CD4-positive, alpha-beta memory T cell (primary cell): ENCODE data around the gene ZNF652. TPM values are rescaled to one million over a fixed set of nuclear protein-coding genes. Genes with fewer than 3 reads are reported as not detected.

Experiments
- CTCF ChIA-PET: fragments of 350-600 bp; sonication (Branson Sonifier 250); formaldehyde crosslinking; loops from one replicate; lab custom pipeline; 2021; ENCODE audit warnings: inconsistent platforms; ENCODE audit not compliant: partially characterized antibody; lab: Charles Lee
- POLR2A ChIA-PET: fragments of 350-600 bp; sonication (Branson Sonifier 250); formaldehyde crosslinking; loops from one replicate; lab custom pipeline; 2021; ENCODE audit not compliant: partially characterized antibody; lab: Charles Lee
- DNase-seq, 5 donors: peaks; one replicate each; pipeline versions ENCODE4 v3.0.0 to v3.0.0-alpha.2; 2020 to 2022; ENCODE audit warnings: mixed read lengths in 1 of 5
- H3K27ac ChIP-seq: one replicate; pipeline ENCODE4 v1.7.0; 2013; ENCODE audit warnings: low read depth, low read length
- H3K27me3 ChIP-seq: 2 replicates; pipeline ENCODE4 v1.7.0; 2013; ENCODE audit warnings: mild to moderate bottlenecking, low read length, moderate library complexity; ENCODE audit not compliant: insufficient read depth
- H3K36me3 ChIP-seq: 2 replicates; pipeline ENCODE4 v1.7.0; 2013; ENCODE audit warnings: mild to moderate bottlenecking, low read length, moderate library complexity; ENCODE audit not compliant: insufficient read depth
- H3K4me1 ChIP-seq: 2 replicates; pipeline ENCODE4 v1.7.0; 2013; ENCODE audit warnings: mild to moderate bottlenecking, low read length, moderate library complexity; ENCODE audit not compliant: insufficient read depth
- H3K4me3 ChIP-seq, 2 donors: one replicate each; pipeline ENCODE4 v1.7.0; 2013; ENCODE audit warnings: low read length in 2 of 2, mild to moderate bottlenecking in 1 of 2
- H3K9me3 ChIP-seq, 2 donors: one replicate each; pipeline ENCODE4 v1.7.0; 2013; ENCODE audit warnings: low read length in 2 of 2, control low read depth in 1 of 2; ENCODE audit not compliant: control insufficient read depth in 1 of 2
- H3K27ac Mint-ChIP-seq, 7 donors: one replicate each; pipeline ENCODE4 v1.8.0; 2020 to 2021; ENCODE audit warnings: mixed read lengths in 7 of 7, mild to moderate bottlenecking in 6 of 7, inconsistent platforms in 3 of 7, moderate library complexity in 3 of 7
- H3K27me3 Mint-ChIP-seq, 2 donors: one replicate each; pipeline ENCODE4 v1.8.0; 2020 to 2021; ENCODE audit warnings: mixed read lengths in 2 of 2
- H3K36me3 Mint-ChIP-seq, 2 donors: one replicate each; pipeline ENCODE4 v1.8.0; 2020 to 2021; ENCODE audit warnings: mixed read lengths in 2 of 2, inconsistent platforms in 1 of 2, mild to moderate bottlenecking in 1 of 2
- H3K4me1 Mint-ChIP-seq, 4 donors: one replicate each; pipeline ENCODE4 v1.8.0; 2020 to 2021; ENCODE audit warnings: mixed read lengths in 4 of 4, mild to moderate bottlenecking in 1 of 4
- H3K4me3 Mint-ChIP-seq, 8 donors: one replicate each; pipeline ENCODE4 v1.8.0; 2020 to 2021; ENCODE audit warnings: mixed read lengths in 8 of 8, mild to moderate bottlenecking in 7 of 8, moderate library complexity in 6 of 8, inconsistent platforms in 3 of 8
- H3K9me3 Mint-ChIP-seq, 8 donors: one replicate each; pipeline ENCODE4 v1.8.0; 2020 to 2021; ENCODE audit warnings: mixed read lengths in 8 of 8, mild to moderate bottlenecking in 5 of 8, inconsistent platforms in 3 of 8, moderate library complexity in 1 of 8
- intact Hi-C: fragments of 100-400 bp; cut with micrococcal nuclease; formaldehyde crosslinking; loops from one replicate; pipeline ENCODE4 v1.15.1; 2023
- polyA plus RNA-seq, 2 donors: library from polyadenylated mRNA; unstranded; fragments of 300-500 nt; fragmentation: Illumina TruSeq; gene quantifications; one replicate each; pipeline ENCODE4 v1.2.3, GENCODE V29; 2021
- total RNA-seq, 2 experiments: library from RNA; stranded (reverse); gene quantifications; one replicate each; pipeline ENCODE4 v1.2.3, GENCODE V29; 2021

Gene ZNF652
- total and polyA plus RNA-seq, 4 experiments from 2014 or later = 13.1 to 68.6 (median 46.3) TPM

GRCh38 chr17:49315551-49316257, 46.3 kb downstream of the ZNF652 start:
- Histone ChIP-seq H3K4me1 (peaks cover 12% of the 10 kb centered on the region), H3K27me3 (no peaks in the 10 kb centered on the region), H3K27ac (no peak overlapping the region), H3K36me3 (peaks cover 6% of the 10 kb centered on the region), H3K4me3 (no peak overlapping the region), H3K9me3 (no peaks in the 10 kb centered on the region)
- intact Hi-C loops = loop anchor here (1.0 kb wide), 3 partner anchors 47 to 80 kb away; partner anchors contain the start of gene ZNF652
- Mint-ChIP-seq H3K9me3 (no peaks in the 10 kb centered on the region), H3K27me3 (no peaks in the 10 kb centered on the region), H3K27ac (peak overlapping the region; percentile 31 to 86 (median 60)), H3K4me3 (peak overlapping the region; percentile 38 to 87 (median 80)), H3K36me3 (peaks cover 10 to 23% of the 10 kb centered on the region in 2 donors), H3K4me1 (peaks cover 17 to 41% (median 26%) of the 10 kb centered on the region in 4 donors)
- POLR2A ChIA-PET = interaction anchor here (0.7 to 5.0 kb wide), 10 partner anchors 27 to 80 kb away, joined by 3 to 38 read pairs (median 4); no protein-coding TSS in a partner anchor
- CTCF ChIA-PET = interaction anchor here (0.9 to 7.6 kb wide), 16 partner anchors 9 to 136 kb away, joined by 3 to 170 read pairs (median 9); partner anchors contain the start of gene ZNF652
- peak; percentile 76 to 87 (median 77) for DNase-seq

- H3K27me3 ChIP-seq = no peaks in the 10 kb centered on the region
- no peak overlapping the region for H3K27ac ChIP-seq
- peaks cover 15 to 25% (median 21%) of the 10 kb centered on the region in 4 donors for H3K4me1 Mint-ChIP-seq
- H3K27me3 Mint-ChIP-seq = no peaks in the 10 kb centered on the region
- CTCF ChIA-PET = interaction anchor here (0.6 to 3.0 kb wide), 2 partner anchors 56 to 84 kb away, joined by 3 to 11 read pairs; no protein-coding TSS in a partner anchor
- H3K4me1 ChIP-seq = peaks cover 12% of the 10 kb centered on the region
- H3K9me3 ChIP-seq = no peaks in the 10 kb centered on the region
- no peak for DNase-seq
- intact Hi-C loops = no loop called here
- POLR2A ChIA-PET = no interaction called here
- H3K36me3 ChIP-seq = peaks cover 6% of the 10 kb centered on the region
- H3K36me3 Mint-ChIP-seq = peaks cover 14 to 27% of the 10 kb centered on the region in 2 donors
- no peak overlapping the region for H3K4me3 ChIP-seq
- H3K9me3 Mint-ChIP-seq = no peaks in the 10 kb centered on the region
- H3K4me3 Mint-ChIP-seq = no peak overlapping the region
- H3K27ac Mint-ChIP-seq = no peak overlapping the region
These were observed 49.3 kb downstream of the ZNF652 start for GRCh38 chr17:49312722-49313121.

DNA sequence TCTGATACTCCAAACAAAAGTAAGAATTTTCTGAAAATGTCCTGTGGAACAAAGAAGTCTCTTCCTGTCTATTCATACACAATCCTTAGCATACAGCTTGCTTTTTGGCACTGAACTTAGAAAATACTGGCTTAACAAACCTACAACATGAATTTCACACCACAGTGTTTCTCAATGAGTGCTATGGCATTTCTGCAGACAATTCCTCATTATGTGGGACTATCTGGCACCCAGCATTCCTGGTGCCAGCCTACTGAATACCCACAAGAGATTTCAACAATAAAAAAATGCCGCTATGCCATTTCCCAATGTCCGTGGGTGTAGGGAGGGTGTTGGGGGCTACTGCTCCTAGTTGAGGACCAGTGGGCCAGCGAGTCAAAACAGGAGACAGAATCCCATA, 62.1 kb downstream of the ZNF652 start:
- H3K36me3 ChIP-seq = peaks cover 15% of the 10 kb centered on the region
- peaks cover 19 to 52% of the 10 kb centered on the region in 2 donors for H3K36me3 Mint-ChIP-seq
- H3K4me3 Mint-ChIP-seq = no peak overlapping the region
- ChIA-PET POLR2A (no interaction called here), CTCF (interaction anchor here (1.0 to 1.3 kb wide), 2 partner anchors 9 to 96 kb away, joined by 3 read pairs; no protein-coding TSS in a partner anchor)
- no peak overlapping the region for H3K4me3 ChIP-seq
- H3K9me3 ChIP-seq = no peaks in the 10 kb centered on the region
- H3K27me3 Mint-ChIP-seq = no peaks in the 10 kb centered on the region
- peak overlapping the region in 2 of 7 donors; percentile 17 to 53 for H3K27ac Mint-ChIP-seq
- H3K27ac ChIP-seq = no peak overlapping the region
- no peaks in the 10 kb centered on the region for H3K4me1 ChIP-seq
- intact Hi-C loops = no loop called here
- H3K4me1 Mint-ChIP-seq = peaks cover 0 to 3% (median 0%) of the 10 kb centered on the region in 4 donors
- no peaks in the 10 kb centered on the region for H3K9me3 Mint-ChIP-seq
- DNase-seq = no peak
- H3K27me3 ChIP-seq = no peaks in the 10 kb centered on the region

DNA sequence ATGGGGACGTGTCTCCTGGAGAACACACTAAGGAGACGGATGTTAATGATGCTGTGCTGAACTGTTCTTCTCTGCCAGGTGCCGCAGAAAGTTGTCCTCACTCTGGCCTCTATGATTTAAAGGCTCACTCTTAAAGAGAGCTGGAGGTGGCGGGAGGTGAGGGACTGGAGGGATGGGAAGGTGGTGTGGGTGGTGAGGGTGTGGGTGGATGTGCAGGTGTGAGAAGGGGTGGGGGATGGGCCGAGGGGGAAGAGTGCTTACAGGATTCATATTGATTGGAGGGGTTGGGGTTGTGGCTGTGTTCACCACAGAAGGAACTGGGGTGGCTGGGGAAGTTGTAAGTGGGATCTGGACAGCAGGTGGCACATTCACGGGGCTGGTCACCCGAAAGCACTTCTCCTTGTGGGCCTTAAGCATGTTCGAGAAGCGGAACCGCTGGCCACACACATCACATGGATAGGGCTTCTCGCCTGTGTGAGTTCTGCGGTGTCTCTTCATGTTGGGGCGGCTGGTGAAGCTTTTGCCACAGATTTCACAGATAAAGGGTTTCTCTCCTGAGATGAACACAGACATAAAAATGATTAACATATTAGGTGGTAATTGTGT, 63.6 kb downstream of the ZNF652 start:
- no peak for DNase-seq
- POLR2A ChIA-PET = no interaction called here
- no peak overlapping the region for H3K4me3 Mint-ChIP-seq
- intact Hi-C loops = no loop called here
- H3K27me3 Mint-ChIP-seq = no peaks in the 10 kb centered on the region
- peak overlapping the region in 2 of 7 donors; percentile 20 to 37 for H3K27ac Mint-ChIP-seq
- no peak overlapping the region for H3K27ac ChIP-seq
- CTCF ChIA-PET = interaction anchor here (0.8 kb wide), 1 partner anchor 111 kb away, joined by 5 read pairs; no protein-coding TSS in a partner anchor
- H3K4me1 ChIP-seq = no peaks in the 10 kb centered on the region
- no peak overlapping the region for H3K4me3 ChIP-seq
- peaks cover 17 to 43% of the 10 kb centered on the region in 2 donors for H3K36me3 Mint-ChIP-seq
- no peaks in the 10 kb centered on the region for H3K27me3 ChIP-seq
- no peaks in the 10 kb centered on the region for H3K9me3 Mint-ChIP-seq
- H3K36me3 ChIP-seq = peaks cover 15% of the 10 kb centered on the region
- peaks cover 0 to 4% (median 1%) of the 10 kb centered on the region in 4 donors for H3K4me1 Mint-ChIP-seq
- no peaks in the 10 kb centered on the region for H3K9me3 ChIP-seq

DNA sequence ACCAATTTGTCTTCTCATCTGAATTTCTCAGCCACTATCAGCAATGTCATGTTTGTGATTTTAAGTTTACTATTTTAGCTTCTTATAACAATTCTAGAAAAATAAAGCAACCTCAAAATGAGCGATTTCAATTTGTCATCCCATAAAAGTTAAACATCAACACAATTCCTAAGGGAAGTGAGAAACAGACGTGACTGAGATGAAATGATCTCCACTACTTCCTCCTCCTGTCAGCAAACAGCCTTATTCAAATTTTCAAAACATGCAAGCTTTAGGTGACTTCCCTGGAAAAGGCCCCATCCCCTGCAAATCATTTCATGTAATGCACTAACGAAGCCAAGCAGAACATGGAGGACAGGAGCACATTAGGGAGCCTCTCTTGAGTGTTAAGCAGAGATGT, 64.9 kb downstream of the ZNF652 start:
- Histone ChIP-seq H3K27me3 (no peaks in the 10 kb centered on the region), H3K4me3 (no peak overlapping the region), H3K36me3 (peaks cover 15% of the 10 kb centered on the region), H3K27ac (no peak overlapping the region), H3K4me1 (no peaks in the 10 kb centered on the region), H3K9me3 (no peaks in the 10 kb centered on the region)
- peaks cover 16 to 49% of the 10 kb centered on the region in 2 donors for H3K36me3 Mint-ChIP-seq
- H3K9me3 Mint-ChIP-seq = peaks cover 0 to 1% (median 0%) of the 10 kb centered on the region in 8 donors
- intact Hi-C loops = no loop called here
- no peak for DNase-seq
- H3K27ac Mint-ChIP-seq = no peak overlapping the region
- H3K27me3 Mint-ChIP-seq = no peaks in the 10 kb centered on the region
- H3K4me1 Mint-ChIP-seq = peaks cover 0 to 4% (median 1%) of the 10 kb centered on the region in 4 donors
- ChIA-PET CTCF (interaction anchor here (0.8 to 1.8 kb wide), 5 partner anchors 9 to 116 kb away, joined by 3 to 6 read pairs (median 4); no protein-coding TSS in a partner anchor), POLR2A (no interaction called here)
- H3K4me3 Mint-ChIP-seq = no peak overlapping the region

- Histone ChIP-seq H3K36me3 (peaks cover 15% of the 10 kb centered on the region), H3K27ac (no peak overlapping the region), H3K27me3 (no peaks in the 10 kb centered on the region), H3K4me1 (no peaks in the 10 kb centered on the region), H3K4me3 (no peak overlapping the region), H3K9me3 (no peaks in the 10 kb centered on the region)
- Mint-ChIP-seq H3K27me3 (no peaks in the 10 kb centered on the region), H3K4me3 (no peak overlapping the region), H3K4me1 (peaks cover 0 to 4% (median 1%) of the 10 kb centered on the region in 4 donors), H3K9me3 (peaks cover 0 to 1% (median 0%) of the 10 kb centered on the region in 8 donors), H3K27ac (peak overlapping the region in 1 of 7 donors; percentile 57), H3K36me3 (peaks cover 13 to 45% of the 10 kb centered on the region in 2 donors)
- ChIA-PET POLR2A (no interaction called here), CTCF (no interaction called here)
- no peak for DNase-seq
- intact Hi-C loops = no loop called here
These were observed 67.9 kb downstream of the ZNF652 start for GRCh38 chr17:49294122-49294521.

DNA sequence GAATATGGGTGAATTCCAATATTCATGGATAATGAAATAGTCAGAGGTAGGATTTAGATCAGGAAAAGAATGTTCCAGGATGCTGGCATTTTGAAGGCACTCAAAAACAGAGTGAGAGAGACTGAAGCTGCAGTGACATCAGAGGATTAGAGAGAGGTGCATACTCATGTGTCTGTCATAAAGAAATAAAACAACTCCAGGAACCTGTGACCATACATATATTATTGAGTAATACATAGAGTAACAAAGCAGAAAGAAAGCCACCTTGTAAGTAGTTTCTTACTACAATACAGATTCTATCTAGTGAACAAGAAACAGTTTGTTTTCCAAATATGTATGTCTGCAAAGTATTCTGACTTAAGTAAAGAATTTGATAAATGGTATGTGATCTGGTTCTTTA, 69.1 kb downstream of the ZNF652 start:
- Mint-ChIP-seq H3K36me3 (peaks cover under 1 to 36% of the 10 kb centered on the region in 2 donors), H3K9me3 (peaks cover 0 to 1% (median 0%) of the 10 kb centered on the region in 8 donors), H3K4me1 (peaks cover 0 to 4% (median 3%) of the 10 kb centered on the region in 4 donors), H3K27me3 (no peaks in the 10 kb centered on the region), H3K4me3 (no peak overlapping the region), H3K27ac (no peak overlapping the region)
- no peak for DNase-seq
- no peak overlapping the region for H3K4me3 ChIP-seq
- intact Hi-C loops = no loop called here
- H3K36me3 ChIP-seq = peaks cover 4% of the 10 kb centered on the region
- H3K27ac ChIP-seq = no peak overlapping the region
- no peaks in the 10 kb centered on the region for H3K27me3 ChIP-seq
- ChIA-PET CTCF (interaction anchor here (0.5 to 1.9 kb wide), 2 partner anchors 28 to 75 kb away, joined by 4 to 6 read pairs; no protein-coding TSS in a partner anchor), POLR2A (no interaction called here)
- no peaks in the 10 kb centered on the region for H3K9me3 ChIP-seq
- no peaks in the 10 kb centered on the region for H3K4me1 ChIP-seq
